ENCODE results near the gene YBEY. TPM values are rescaled to one million over a fixed set of nuclear protein-coding genes. Genes with fewer than 3 reads are reported as not detected.
"Not testable (repeated sequence)": the region's sequence is repeated elsewhere in the genome, so short reads cannot be mapped to it uniquely, and the experiment has no call there.

Gene YBEY
- total and polyA plus RNA-seq, 2 donors, result 17.2 to 27.8 TPM

DNA sequence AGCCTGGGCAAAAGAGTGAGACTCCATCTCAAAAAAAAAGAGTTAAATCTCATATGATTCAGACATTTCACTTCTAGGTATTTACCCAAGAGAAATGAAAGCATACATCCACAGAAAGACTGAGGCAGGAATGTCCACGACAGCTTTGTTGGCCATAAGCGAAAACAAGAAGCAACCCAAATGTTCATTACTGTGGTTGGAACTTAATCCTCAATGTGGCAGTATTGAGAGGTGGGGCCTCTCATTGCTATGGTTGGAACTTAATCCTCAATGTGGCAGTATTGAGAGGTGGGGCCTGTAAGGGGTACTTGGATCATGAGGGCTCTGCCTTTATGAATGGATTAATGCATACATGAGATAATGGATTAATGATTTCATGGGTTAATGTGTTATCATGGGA is 22.3 kb downstream of the YBEY start:
- H3K27ac ChIP-seq (ENCODE audit: low read depth in 1 of 2, low read length in 1 of 2), result no peak overlapping the region
- peaks cover 45 to 51% of the 10 kb centered on the region in 2 donors for H3K36me3 ChIP-seq (ENCODE audit: control insufficient read depth in 2 of 2, insufficient read depth in 2 of 2, low read length in 1 of 2)
- H3K4me3 ChIP-seq (ENCODE audit: low read length in 2 of 2), result no peak overlapping the region
- WGBS, result 97% methylated on average over 2 of the region's 2 CpGs
- DNase-seq (ENCODE audit: low read depth in 6 of 9, low spot score in 9 of 9), result no peak
- no peaks in the 10 kb centered on the region for H3K27me3 ChIP-seq (ENCODE audit: control insufficient read depth in 2 of 2, insufficient read depth in 1 of 2, low read length in 1 of 2)
- H3K9me3 ChIP-seq (ENCODE audit: control insufficient read depth in 2 of 2, insufficient read depth in 1 of 2, low read length in 1 of 2), result no peaks in the 10 kb centered on the region
- no peaks in the 10 kb centered on the region for H3K4me1 ChIP-seq (ENCODE audit: control insufficient read depth in 2 of 2, insufficient read depth in 2 of 2, low read length in 2 of 2)

DNA sequence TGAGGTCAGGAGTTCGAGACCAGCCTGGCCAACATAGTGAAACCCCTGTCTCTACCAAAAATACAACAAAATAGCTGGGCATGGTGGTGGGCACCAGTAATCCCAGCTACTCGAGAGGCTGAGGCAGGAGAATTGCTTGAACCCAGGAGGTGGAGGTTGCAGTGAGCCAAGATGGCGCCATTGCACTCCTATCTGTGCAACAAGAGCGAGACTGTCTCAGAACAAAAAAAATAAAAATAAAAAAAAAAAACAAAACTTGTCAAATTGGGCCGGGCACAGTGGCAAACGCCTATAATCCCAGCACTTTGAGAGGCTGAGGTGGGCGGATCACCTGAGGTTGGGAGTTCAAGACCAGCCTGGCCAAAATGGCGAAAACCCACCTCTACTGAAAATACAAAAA is 24.1 kb downstream of the YBEY start:
- H3K27ac ChIP-seq (ENCODE audit: low read depth in 1 of 2, low read length in 1 of 2); H3K4me3 ChIP-seq (ENCODE audit: low read length in 2 of 2); H3K9me3 ChIP-seq (ENCODE audit: control insufficient read depth in 2 of 2, insufficient read depth in 1 of 2, low read length in 1 of 2); H3K4me1 ChIP-seq (ENCODE audit: control insufficient read depth in 2 of 2, insufficient read depth in 2 of 2, low read length in 2 of 2); H3K27me3 ChIP-seq (ENCODE audit: control insufficient read depth in 2 of 2, insufficient read depth in 1 of 2, low read length in 1 of 2); DNase-seq (ENCODE audit: low read depth in 6 of 9, low spot score in 9 of 9): not testable (repeated sequence)
- 97% methylated on average over 8 of the region's 8 CpGs for WGBS
- peaks cover 47 to 56% of the 10 kb centered on the region in 2 donors for H3K36me3 ChIP-seq (ENCODE audit: control insufficient read depth in 2 of 2, insufficient read depth in 2 of 2, low read length in 1 of 2)

DNA sequence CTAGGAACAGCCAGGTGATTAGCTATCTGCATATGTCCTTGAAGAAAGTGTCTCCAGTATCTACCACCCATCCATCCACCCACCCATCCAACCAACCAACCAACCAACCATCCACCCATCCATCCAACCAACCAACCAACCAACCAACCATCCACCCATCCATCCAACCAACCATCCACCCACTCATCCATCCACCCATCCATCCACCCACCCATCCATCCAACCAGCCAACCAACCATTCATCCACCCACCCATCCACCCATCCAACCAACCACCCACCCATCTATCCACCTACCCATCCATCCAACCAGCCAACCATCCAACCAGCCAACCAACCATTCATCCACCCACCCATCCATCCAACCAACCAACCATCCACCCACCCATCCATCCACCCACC is 25.4 kb downstream of the YBEY start:
- Histone ChIP-seq H3K4me3 (ENCODE audit: low read length in 2 of 2) (no peak overlapping the region), H3K4me1 (ENCODE audit: control insufficient read depth in 2 of 2, insufficient read depth in 2 of 2, low read length in 2 of 2) (no peaks in the 10 kb centered on the region), H3K36me3 (ENCODE audit: control insufficient read depth in 2 of 2, insufficient read depth in 2 of 2, low read length in 1 of 2) (peaks cover 49 to 60% of the 10 kb centered on the region in 2 donors), H3K27ac (ENCODE audit: low read depth in 1 of 2, low read length in 1 of 2) (no peak overlapping the region), H3K9me3 (ENCODE audit: control insufficient read depth in 2 of 2, insufficient read depth in 1 of 2, low read length in 1 of 2) (no peaks in the 10 kb centered on the region), H3K27me3 (ENCODE audit: control insufficient read depth in 2 of 2, insufficient read depth in 1 of 2, low read length in 1 of 2) (no peaks in the 10 kb centered on the region)
- no peak for DNase-seq (ENCODE audit: low read depth in 6 of 9, low spot score in 9 of 9)

GRCh38 chr21:46312949-46313348 is 26.8 kb downstream of the YBEY start:
- peaks cover 46 to 64% of the 10 kb centered on the region in 2 donors for H3K36me3 ChIP-seq (ENCODE audit: control insufficient read depth in 2 of 2, insufficient read depth in 2 of 2, low read length in 1 of 2)
- WGBS, result 97% methylated on average over 5 of the region's 5 CpGs
- no peak for DNase-seq (ENCODE audit: low read depth in 6 of 9, low spot score in 9 of 9)

GRCh38 chr21:46314441-46315020 is 28.4 kb downstream of the YBEY start:
- Histone ChIP-seq H3K36me3 (ENCODE audit: control insufficient read depth in 2 of 2, insufficient read depth in 2 of 2, low read length in 1 of 2) (peaks cover 51 to 63% of the 10 kb centered on the region in 2 donors), H3K27me3 (ENCODE audit: control insufficient read depth in 2 of 2, insufficient read depth in 1 of 2, low read length in 1 of 2) (no peaks in the 10 kb centered on the region), H3K9me3 (ENCODE audit: control insufficient read depth in 2 of 2, insufficient read depth in 1 of 2, low read length in 1 of 2) (no peaks in the 10 kb centered on the region), H3K4me1 (ENCODE audit: control insufficient read depth in 2 of 2, insufficient read depth in 2 of 2, low read length in 2 of 2) (peaks cover 0 to 7% of the 10 kb centered on the region in 2 donors), H3K27ac (ENCODE audit: low read depth in 1 of 2, low read length in 1 of 2) (no peak overlapping the region), H3K4me3 (ENCODE audit: low read length in 2 of 2) (no peak overlapping the region)
- 99% methylated on average over 22 of the region's 22 CpGs for WGBS
- DNase-seq (ENCODE audit: low read depth in 6 of 9, low spot score in 9 of 9), result no peak

More at GRCh38 chr21:46312949-46313348, 26.8 kb downstream of the YBEY start:
- Histone ChIP-seq H3K27ac (ENCODE audit: low read depth in 1 of 2, low read length in 1 of 2) (no peak overlapping the region), H3K27me3 (ENCODE audit: control insufficient read depth in 2 of 2, insufficient read depth in 1 of 2, low read length in 1 of 2) (no peaks in the 10 kb centered on the region), H3K4me3 (ENCODE audit: low read length in 2 of 2) (no peak overlapping the region), H3K4me1 (ENCODE audit: control insufficient read depth in 2 of 2, insufficient read depth in 2 of 2, low read length in 2 of 2) (no peaks in the 10 kb centered on the region), H3K9me3 (ENCODE audit: control insufficient read depth in 2 of 2, insufficient read depth in 1 of 2, low read length in 1 of 2) (no peaks in the 10 kb centered on the region)

- WGBS, result 97% methylated on average over 14 of the region's 14 CpGs
- H3K9me3 ChIP-seq (ENCODE audit: control insufficient read depth in 2 of 2, insufficient read depth in 1 of 2, low read length in 1 of 2), result no peaks in the 10 kb centered on the region
- no peak for DNase-seq (ENCODE audit: low read depth in 6 of 9, low spot score in 9 of 9)
These were observed 30.7 kb downstream of the YBEY start for GRCh38 chr21:46316708-46317324.

GRCh38 chr21:46317710-46318463 is 31.7 kb downstream of the YBEY start:
- H3K27ac ChIP-seq (ENCODE audit: low read depth in 1 of 2, low read length in 1 of 2), result no peak overlapping the region

More at GRCh38 chr21:46316708-46317324, 30.7 kb downstream of the YBEY start:
- H3K27ac ChIP-seq (ENCODE audit: low read depth in 1 of 2, low read length in 1 of 2), result no peak overlapping the region
- H3K36me3 ChIP-seq (ENCODE audit: control insufficient read depth in 2 of 2, insufficient read depth in 2 of 2, low read length in 1 of 2), result peaks cover 46 to 54% of the 10 kb centered on the region in 2 donors
- H3K27me3 ChIP-seq (ENCODE audit: control insufficient read depth in 2 of 2, insufficient read depth in 1 of 2, low read length in 1 of 2), result no peaks in the 10 kb centered on the region
- H3K4me1 ChIP-seq (ENCODE audit: control insufficient read depth in 2 of 2, insufficient read depth in 2 of 2, low read length in 2 of 2), result peaks cover 1 to 26% of the 10 kb centered on the region in 2 donors
- H3K4me3 ChIP-seq (ENCODE audit: low read length in 2 of 2), result no peak overlapping the region

GRCh38 chr21:46318464-46318845 is 32.3 kb downstream of the YBEY start:
- no peaks in the 10 kb centered on the region for H3K27me3 ChIP-seq (ENCODE audit: control insufficient read depth in 2 of 2, insufficient read depth in 1 of 2, low read length in 1 of 2)
- H3K27ac ChIP-seq (ENCODE audit: low read depth in 1 of 2, low read length in 1 of 2), result no peak overlapping the region
- H3K36me3 ChIP-seq (ENCODE audit: control insufficient read depth in 2 of 2, insufficient read depth in 2 of 2, low read length in 1 of 2), result peaks cover 40 to 45% of the 10 kb centered on the region in 2 donors
- DNase-seq (ENCODE audit: low read depth in 6 of 9, low spot score in 9 of 9), result no peak
- peaks cover 15 to 40% of the 10 kb centered on the region in 2 donors for H3K4me1 ChIP-seq (ENCODE audit: control insufficient read depth in 2 of 2, insufficient read depth in 2 of 2, low read length in 2 of 2)
- H3K4me3 ChIP-seq (ENCODE audit: low read length in 2 of 2), result no peak overlapping the region
- 98% methylated on average over 4 of the region's 4 CpGs for WGBS
- H3K9me3 ChIP-seq (ENCODE audit: control insufficient read depth in 2 of 2, insufficient read depth in 1 of 2, low read length in 1 of 2), result no peaks in the 10 kb centered on the region

More at GRCh38 chr21:46317710-46318463, 31.7 kb downstream of the YBEY start:
- H3K4me1 ChIP-seq (ENCODE audit: control insufficient read depth in 2 of 2, insufficient read depth in 2 of 2, low read length in 2 of 2), result peaks cover 12 to 37% of the 10 kb centered on the region in 2 donors
- no peaks in the 10 kb centered on the region for H3K9me3 ChIP-seq (ENCODE audit: control insufficient read depth in 2 of 2, insufficient read depth in 1 of 2, low read length in 1 of 2)
- H3K36me3 ChIP-seq (ENCODE audit: control insufficient read depth in 2 of 2, insufficient read depth in 2 of 2, low read length in 1 of 2), result peaks cover 45 to 51% of the 10 kb centered on the region in 2 donors
- no peaks in the 10 kb centered on the region for H3K27me3 ChIP-seq (ENCODE audit: control insufficient read depth in 2 of 2, insufficient read depth in 1 of 2, low read length in 1 of 2)
- 97% methylated on average over 20 of the region's 20 CpGs for WGBS
- H3K4me3 ChIP-seq (ENCODE audit: low read length in 2 of 2), result no peak overlapping the region
- no peak for DNase-seq (ENCODE audit: low read depth in 6 of 9, low spot score in 9 of 9)

DNA sequence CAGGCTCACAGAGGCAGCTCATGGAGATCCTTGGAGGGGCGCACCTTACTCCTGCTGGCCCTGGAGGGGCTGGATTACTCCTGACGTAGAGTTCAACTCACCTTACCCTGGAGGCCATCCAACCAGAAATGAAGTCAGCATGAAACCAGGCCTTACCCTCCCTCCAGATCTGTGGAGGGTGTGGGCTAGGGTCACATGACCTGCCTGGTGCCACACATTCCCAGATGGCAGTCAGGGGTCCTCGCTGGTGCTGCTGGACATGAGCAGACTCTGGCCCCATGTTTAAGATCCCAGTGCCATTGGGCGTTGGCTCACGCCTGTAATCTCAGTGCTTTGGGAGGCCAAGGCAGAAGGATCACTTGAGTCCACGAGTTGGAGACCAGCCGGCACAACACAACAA is 33.0 kb downstream of the YBEY start:
- Histone ChIP-seq H3K9me3 (ENCODE audit: control insufficient read depth in 2 of 2, insufficient read depth in 1 of 2, low read length in 1 of 2) (no peaks in the 10 kb centered on the region), H3K27ac (ENCODE audit: low read depth in 1 of 2, low read length in 1 of 2) (no peak overlapping the region), H3K4me1 (ENCODE audit: control insufficient read depth in 2 of 2, insufficient read depth in 2 of 2, low read length in 2 of 2) (peaks cover 15 to 40% of the 10 kb centered on the region in 2 donors), H3K4me3 (ENCODE audit: low read length in 2 of 2) (no peak overlapping the region), H3K36me3 (ENCODE audit: control insufficient read depth in 2 of 2, insufficient read depth in 2 of 2, low read length in 1 of 2) (peaks cover 35 to 41% of the 10 kb centered on the region in 2 donors), H3K27me3 (ENCODE audit: control insufficient read depth in 2 of 2, insufficient read depth in 1 of 2, low read length in 1 of 2) (no peaks in the 10 kb centered on the region)
- no peak for DNase-seq (ENCODE audit: low read depth in 6 of 9, low spot score in 9 of 9)
- 97% methylated on average over 7 of the region's 7 CpGs for WGBS
